OCI-LY7 (cell line): ENCODE measurements around the gene NOTCH2.
"Not testable (repeated sequence)": the region's sequence is repeated elsewhere in the genome, so short reads cannot be mapped to it uniquely, and the experiment has no call there.

Source experiments
- CTCF ChIP-seq: fragments of 200-600 bp; sonication (generic); conservative IDR thresholded peaks from 2 replicates; pipeline ENCODE4 v1.5.1; 2014; ENCODE audit warnings: mild to moderate bottlenecking, antibody characterized with exemption, low read length, moderate library complexity, mixed read lengths
- EZH2phosphoT487 ChIP-seq: fragments of 200-600 bp; sonication (generic); IDR thresholded peaks from 2 replicates; pipeline ENCODE4 v1.6.1; 2018; ENCODE audit warnings: low read depth, borderline replicate concordance, mild to moderate bottlenecking, mixed run types, antibody characterized with exemption, low read length, moderate library complexity, mixed read lengths

DNA sequence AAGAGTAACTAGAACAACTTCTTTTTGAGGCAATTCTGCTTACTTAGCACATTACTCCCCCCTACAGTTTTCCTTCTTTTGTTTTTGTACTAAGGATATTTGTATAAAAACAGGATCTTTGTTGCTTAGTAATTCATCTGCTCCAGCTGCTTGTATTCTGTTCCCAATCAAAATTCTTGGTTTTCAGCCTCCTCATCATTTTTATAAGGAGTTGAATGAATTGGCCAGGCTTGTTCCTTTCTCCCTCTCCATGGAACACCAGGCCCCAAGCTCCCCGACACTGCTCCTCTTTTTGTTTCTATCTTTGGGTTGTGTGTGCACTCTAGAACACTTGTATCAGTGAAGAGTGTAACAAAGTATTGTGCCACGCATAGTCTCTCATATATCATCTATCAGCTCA is 73.5 kb downstream of the NOTCH2 start:
- TF ChIP-seq CTCF, EZH2phosphoT487: not testable (repeated sequence)
